Measurements from ENCODE around the gene SERPINA10.

The SERPINA10 gene

DNA sequence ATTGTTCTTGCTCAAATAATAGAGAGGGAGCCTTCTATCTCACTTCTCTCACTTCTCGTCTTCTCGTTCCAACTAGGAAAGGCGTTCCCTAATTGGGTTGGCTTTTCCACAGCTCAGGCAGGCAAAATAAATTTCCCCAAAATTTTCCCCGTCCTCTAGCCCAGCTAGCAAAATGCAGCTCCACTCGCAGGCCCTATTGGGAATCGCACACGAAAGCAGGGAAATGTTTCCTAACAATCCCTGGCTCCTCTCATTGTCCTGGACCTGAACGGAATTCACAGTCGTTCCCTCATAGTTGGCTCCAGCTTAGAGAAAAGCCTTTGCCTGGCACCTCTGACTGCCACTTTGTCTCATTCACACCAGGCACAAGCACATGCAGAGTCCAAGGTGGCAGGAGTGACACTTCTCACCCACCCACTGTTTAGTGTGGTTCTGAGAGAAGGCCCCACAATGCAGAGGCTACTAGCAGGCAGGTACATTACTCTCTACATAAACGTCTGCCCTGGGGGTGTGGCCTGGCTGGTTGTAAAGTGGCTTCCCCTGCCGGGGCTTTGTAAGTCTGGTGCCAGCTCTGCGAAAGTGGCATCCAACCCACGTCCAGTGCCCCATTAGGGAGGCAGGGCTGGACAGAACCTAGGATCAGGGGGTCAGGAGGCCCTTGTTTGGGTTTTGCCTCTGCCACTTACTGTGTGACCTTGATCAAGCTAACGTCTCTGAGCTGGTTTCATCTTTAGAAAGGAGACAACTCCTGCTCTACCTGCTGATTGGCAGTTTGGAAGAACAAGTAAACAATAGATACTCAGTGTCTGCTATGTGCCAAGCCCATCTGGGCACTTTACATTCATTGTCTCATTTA, 4.2 kb downstream of the SERPINA10 start:
- H3K4me3 ChIP-seq (ENCODE audit: low read depth in 1 of 2, low read length in 2 of 2) = no peak overlapping the region
- ATAC-seq (ENCODE audit: insufficient read depth, low read depth) (no peak), DNase-seq (no peak)
- H3K36me3 ChIP-seq (ENCODE audit: insufficient read depth, low read length) = no peaks in the 10 kb centered on the region
- no peaks in the 10 kb centered on the region for H3K9me3 ChIP-seq (ENCODE audit: insufficient read depth, low read length, severe bottlenecking)
- no peaks in the 10 kb centered on the region for H3K79me2 ChIP-seq (ENCODE audit: insufficient read depth, low read length)
- H4K20me1 ChIP-seq (ENCODE audit: insufficient read depth, low read length) = no peaks in the 10 kb centered on the region
- H3K27me3 ChIP-seq (ENCODE audit: insufficient read depth, low read length, poor library complexity) = no peaks in the 10 kb centered on the region
- no peak overlapping the region for H3K4me2 ChIP-seq (ENCODE audit: insufficient read depth, low read length)
- no peaks in the 10 kb centered on the region for H3K4me1 ChIP-seq (ENCODE audit: insufficient read depth, low read length)
- no peak overlapping the region for H3K27ac ChIP-seq (ENCODE audit: low read length)
- no peak overlapping the region for H2AFZ ChIP-seq (ENCODE audit: low read depth, low read length)
- H3K9ac ChIP-seq (ENCODE audit: low read depth, low read length) = no peak overlapping the region
- TF ChIP-seq, protein P1, sequence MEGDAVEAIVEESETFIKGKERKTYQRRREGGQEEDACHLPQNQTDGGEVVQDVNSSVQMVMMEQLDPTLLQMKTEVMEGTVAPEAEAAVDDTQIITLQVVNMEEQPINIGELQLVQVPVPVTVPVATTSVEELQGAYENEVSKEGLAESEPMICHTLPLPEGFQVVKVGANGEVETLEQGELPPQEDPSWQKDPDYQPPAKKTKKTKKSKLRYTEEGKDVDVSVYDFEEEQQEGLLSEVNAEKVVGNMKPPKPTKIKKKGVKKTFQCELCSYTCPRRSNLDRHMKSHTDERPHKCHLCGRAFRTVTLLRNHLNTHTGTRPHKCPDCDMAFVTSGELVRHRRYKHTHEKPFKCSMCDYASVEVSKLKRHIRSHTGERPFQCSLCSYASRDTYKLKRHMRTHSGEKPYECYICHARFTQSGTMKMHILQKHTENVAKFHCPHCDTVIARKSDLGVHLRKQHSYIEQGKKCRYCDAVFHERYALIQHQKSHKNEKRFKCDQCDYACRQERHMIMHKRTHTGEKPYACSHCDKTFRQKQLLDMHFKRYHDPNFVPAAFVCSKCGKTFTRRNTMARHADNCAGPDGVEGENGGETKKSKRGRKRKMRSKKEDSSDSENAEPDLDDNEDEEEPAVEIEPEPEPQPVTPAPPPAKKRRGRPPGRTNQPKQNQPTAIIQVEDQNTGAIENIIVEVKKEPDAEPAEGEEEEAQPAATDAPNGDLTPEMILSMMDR (IDR thresholded peaks at IDR 0.05; ENCODE audit: borderline replicate concordance, extremely low read depth, low read length, poor library complexity, severe bottlenecking) = no peak
- no peak for TF ChIP-seq EZH2 (IDR thresholded peaks at IDR 0.05; ENCODE audit: borderline replicate concordance, low read depth, low read length, severe bottlenecking)

DNA sequence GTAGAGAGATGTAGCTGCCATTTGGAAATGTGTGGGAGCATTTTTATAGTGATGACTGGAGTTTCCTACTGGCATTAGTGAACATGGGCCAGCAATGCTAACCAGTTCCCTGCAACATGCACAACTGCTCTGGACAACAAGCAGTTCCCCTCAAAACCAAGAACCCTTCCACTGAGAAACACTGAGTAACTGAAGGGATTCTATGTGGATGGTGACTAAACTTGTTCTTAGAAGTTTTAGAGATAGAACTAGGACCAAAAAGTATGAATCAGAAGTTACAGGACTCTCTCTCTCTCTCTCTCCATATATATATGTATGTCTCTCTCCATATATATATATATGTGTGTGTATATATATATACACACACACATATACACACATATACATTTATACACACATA, 7.9 kb downstream of the SERPINA10 start:
- no peaks in the 10 kb centered on the region for H4K20me1 ChIP-seq (ENCODE audit: insufficient read depth, low read length)

DNA sequence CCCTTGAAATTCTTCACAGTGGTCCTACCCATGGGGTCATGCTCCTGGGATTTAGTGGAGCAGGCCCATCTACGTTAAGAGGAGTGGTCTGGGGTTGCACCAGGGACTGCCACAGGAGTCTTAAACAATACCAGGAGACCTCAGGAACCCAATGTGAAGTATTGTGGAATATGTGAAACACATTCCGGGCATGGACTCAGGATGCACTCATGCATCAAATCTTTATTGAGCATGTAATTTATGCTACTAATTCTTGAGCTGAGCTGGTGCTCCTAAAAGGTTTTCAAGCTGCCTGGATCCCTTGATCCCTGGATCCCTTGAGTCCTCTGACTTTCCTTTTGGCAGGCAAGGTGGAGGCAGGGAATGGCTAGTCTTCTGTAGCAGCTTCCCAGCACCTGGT, 8.8 kb downstream of the SERPINA10 start:
- TF ChIP-seq, protein P1 (IDR thresholded peaks at IDR 0.05; ENCODE audit: borderline replicate concordance, extremely low read depth, low read length, poor library complexity, severe bottlenecking) = no peak
- no peak for TF ChIP-seq EZH2 (IDR thresholded peaks at IDR 0.05; ENCODE audit: borderline replicate concordance, low read depth, low read length, severe bottlenecking)
- Histone ChIP-seq H3K9ac (ENCODE audit: low read depth, low read length) (no peak overlapping the region), H3K36me3 (ENCODE audit: insufficient read depth, low read length) (no peaks in the 10 kb centered on the region), H3K4me2 (ENCODE audit: insufficient read depth, low read length) (no peak overlapping the region), H2AFZ (ENCODE audit: low read depth, low read length) (no peak overlapping the region), H3K4me3 (ENCODE audit: low read depth in 1 of 2, low read length in 2 of 2) (no peak overlapping the region), H3K27me3 (ENCODE audit: insufficient read depth, low read length, poor library complexity) (no peaks in the 10 kb centered on the region), H4K20me1 (ENCODE audit: insufficient read depth, low read length) (no peaks in the 10 kb centered on the region), H3K79me2 (ENCODE audit: insufficient read depth, low read length) (no peaks in the 10 kb centered on the region), H3K9me3 (ENCODE audit: insufficient read depth, low read length, severe bottlenecking) (no peaks in the 10 kb centered on the region), H3K27ac (ENCODE audit: low read length) (no peak overlapping the region), H3K4me1 (ENCODE audit: insufficient read depth, low read length) (no peaks in the 10 kb centered on the region)
- DNase-seq = no peak
- no peak for ATAC-seq (ENCODE audit: insufficient read depth, low read depth)

More for the DNA sequence above, 7.9 kb downstream of the SERPINA10 start:
- Histone ChIP-seq H3K4me3 (ENCODE audit: low read depth in 1 of 2, low read length in 2 of 2) (no peak overlapping the region), H3K79me2 (ENCODE audit: insufficient read depth, low read length) (no peaks in the 10 kb centered on the region), H3K9ac (ENCODE audit: low read depth, low read length) (no peak overlapping the region), H3K27ac (ENCODE audit: low read length) (no peak overlapping the region), H3K4me2 (ENCODE audit: insufficient read depth, low read length) (no peak overlapping the region), H2AFZ (ENCODE audit: low read depth, low read length) (no peak overlapping the region), H3K27me3 (ENCODE audit: insufficient read depth, low read length, poor library complexity) (no peaks in the 10 kb centered on the region), H3K4me1 (ENCODE audit: insufficient read depth, low read length) (no peaks in the 10 kb centered on the region), H3K9me3 (ENCODE audit: insufficient read depth, low read length, severe bottlenecking) (no peaks in the 10 kb centered on the region), H3K36me3 (ENCODE audit: insufficient read depth, low read length) (no peaks in the 10 kb centered on the region)
- TF ChIP-seq EZH2 (IDR thresholded peaks at IDR 0.05; ENCODE audit: borderline replicate concordance, low read depth, low read length, severe bottlenecking) = no peak
- TF ChIP-seq, protein P1 (IDR thresholded peaks at IDR 0.05; ENCODE audit: borderline replicate concordance, extremely low read depth, low read length, poor library complexity, severe bottlenecking) = no peak
- ATAC-seq (ENCODE audit: insufficient read depth, low read depth) (no peak), DNase-seq (no peak)

All from DND-41 (cell line).